Ovary (tissue), 9 donors: Measurements from ENCODE around the gene MPPED2. TPM values are rescaled to one million over a fixed set of nuclear protein-coding genes. Genes with fewer than 3 reads are reported as not detected.

Experiments used
- DNase-seq, 5 donors: peaks; one replicate each; pipeline ENCODE4 v3.0.0-alpha.2; 2019 to 2020
- H3K27ac ChIP-seq, 2 donors: fragments of 200-600 bp; one replicate each; pipeline versions ENCODE4 v1.5.1 to v1.8.0; 2019 to 2022
- H3K27me3 ChIP-seq: fragments of 200-600 bp; one replicate; pipeline ENCODE4 v1.8.0; 2022
- H3K36me3 ChIP-seq: fragments of 200-600 bp; sonication (generic); one replicate; pipeline ENCODE4 v1.5.1; 2019
- H3K4me1 ChIP-seq: one replicate; pipeline ENCODE4 v1.8.1; 2013; ENCODE audit warnings: mild to moderate bottlenecking, moderate library complexity; ENCODE audit not compliant: insufficient read depth
- H3K4me3 ChIP-seq: fragments of 200-600 bp; sonication (generic); one replicate; pipeline ENCODE4 v1.5.1; 2017
- H3K9me3 ChIP-seq, 2 donors: fragments of 200-600 bp in 1 of 2; sonication (generic) in 1 of 2; one replicate each; pipeline versions ENCODE4 v1.5.1 to v1.8.1; 2013 to 2019; ENCODE audit warnings: mild to moderate bottlenecking in 1 of 2, moderate library complexity in 1 of 2
- EP300 ChIP-seq: sonication (generic); formaldehyde crosslinking; IDR thresholded peaks from one replicate; pipeline ENCODE4 v1.6.1; 2017; ENCODE audit warnings: antibody characterized with exemption
- POLR2A ChIP-seq: fragments of 450-650 bp; IDR thresholded peaks from one replicate; pipeline ENCODE4 v1.6.1; 2017; ENCODE audit warnings: antibody characterized with exemption, mild to moderate bottlenecking, moderate library complexity
- WGBS, 3 donors: extraction: QIAGEN DNeasy Blood & Tissue Kit in 1 of 3; methylation state at CpG; one replicate each; pipeline versions ENCODE4 v1.1.5 to v1.1.7; 2013 to 2017; 5-methylcytosine and 5-hydroxymethylcytosine counted together
- intact Hi-C, 4 donors: fragments of 100-400 bp; cut with DNase I; formaldehyde crosslinking; loops; one replicate each; pipeline versions ENCODE4 v1.11.0 to v1.15.1; 2022 to 2023
- polyA plus RNA-seq, 2 donors: library from polyadenylated mRNA; stranded (reverse); fragments of 200-250 nt in 1 of 2; fragments of 350-450 nt in 1 of 2; fragmentation: Illumina TruSeq in 1 of 2; extraction: RNeasy Lipid Tissue Mini Kit (QIAGEN cat#74804) in 1 of 2; gene quantifications; one replicate each; pipeline ENCODE4 v1.2.3, GENCODE V29; 2013 to 2014
- total RNA-seq, 7 donors: library from RNA; depleted of rRNA in 2 of 7; stranded (reverse); fragments of >200 nt in 2 of 7; fragmentation: NEBNext Ultra II Directional in 3 of 7; extraction: Animal tissue kit (Norgen Biotek cat#: 25700) in 3 of 7; gene quantifications; one replicate each; pipeline versions ENCODE4 v1.1.0 to v1.2.4, GENCODE V29; 2016 to 2023
- TF ChIP-seq, protein P1 (sequence below), 3 donors: fragments of 450-650 bp in 2 of 3; fragments of 200-600 bp in 1 of 3; IDR thresholded peaks; one replicate each; pipeline versions ENCODE4 v1.5.1 to v1.8.0; 2016 to 2022; ENCODE audit warnings: antibody characterized with exemption in 3 of 3, mild to moderate bottlenecking in 1 of 3
- donor health status: DM: no; HTN: no; CAD: no; lungs with moderate emphysema.
- donor health status: DM: no; HTN: no; CAD: no.
- donor health status: Bipolar disorder and iron deficiency.
- donor health status: DM: yes; HTN: yes; CAD: no.
- donor health status: DM: no; HTN: no; CAD: no.
- donor health status: DM: yes; HTN: yes; CAD: no.

The MPPED2 gene
- total and polyA plus RNA-seq, 9 donors: 0.30 to 10.1 (median 2.9) TPM

GRCh38 chr11:30474151-30474954 is 111.8 kb downstream of the MPPED2 start:
- Histone ChIP-seq H3K27me3 (no peaks in the 10 kb centered on the region), H3K4me1 (no peaks in the 10 kb centered on the region), H3K4me3 (no peak overlapping the region), H3K9me3 (no peaks in the 10 kb centered on the region), H3K36me3 (no peaks in the 10 kb centered on the region), H3K27ac (no peak overlapping the region)
- TF ChIP-seq, protein P1, sequence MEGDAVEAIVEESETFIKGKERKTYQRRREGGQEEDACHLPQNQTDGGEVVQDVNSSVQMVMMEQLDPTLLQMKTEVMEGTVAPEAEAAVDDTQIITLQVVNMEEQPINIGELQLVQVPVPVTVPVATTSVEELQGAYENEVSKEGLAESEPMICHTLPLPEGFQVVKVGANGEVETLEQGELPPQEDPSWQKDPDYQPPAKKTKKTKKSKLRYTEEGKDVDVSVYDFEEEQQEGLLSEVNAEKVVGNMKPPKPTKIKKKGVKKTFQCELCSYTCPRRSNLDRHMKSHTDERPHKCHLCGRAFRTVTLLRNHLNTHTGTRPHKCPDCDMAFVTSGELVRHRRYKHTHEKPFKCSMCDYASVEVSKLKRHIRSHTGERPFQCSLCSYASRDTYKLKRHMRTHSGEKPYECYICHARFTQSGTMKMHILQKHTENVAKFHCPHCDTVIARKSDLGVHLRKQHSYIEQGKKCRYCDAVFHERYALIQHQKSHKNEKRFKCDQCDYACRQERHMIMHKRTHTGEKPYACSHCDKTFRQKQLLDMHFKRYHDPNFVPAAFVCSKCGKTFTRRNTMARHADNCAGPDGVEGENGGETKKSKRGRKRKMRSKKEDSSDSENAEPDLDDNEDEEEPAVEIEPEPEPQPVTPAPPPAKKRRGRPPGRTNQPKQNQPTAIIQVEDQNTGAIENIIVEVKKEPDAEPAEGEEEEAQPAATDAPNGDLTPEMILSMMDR (IDR thresholded peaks at IDR 0.05): no peak
- TF ChIP-seq EP300: no peak
- TF ChIP-seq POLR2A: no peak
- WGBS, 3 donors: 58 to 71% (median 65%) methylated on average over 4 of the region's 4 CpGs
- intact Hi-C loops: no loop called here
- DNase-seq: no peak

DNA sequence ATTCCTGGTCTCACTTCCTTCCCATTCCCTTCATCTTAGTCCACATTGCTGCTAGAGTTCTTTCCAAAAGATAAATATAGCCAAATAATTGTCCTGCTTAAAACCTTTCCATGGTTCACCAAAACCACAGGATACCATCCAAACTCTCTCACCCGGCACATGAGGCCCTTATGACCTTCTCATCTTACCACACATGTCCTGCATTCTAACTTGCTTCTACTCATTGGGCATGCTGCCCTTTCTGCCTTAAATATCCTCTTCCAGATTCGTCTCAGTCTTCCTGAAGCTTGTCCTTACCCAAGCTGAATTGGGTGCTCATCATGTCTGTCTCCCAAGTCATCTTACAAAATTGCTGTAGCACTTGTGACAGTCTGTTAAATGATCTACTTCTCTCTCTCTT is 114.9 kb downstream of the MPPED2 start:
- intact Hi-C loops: no loop called here
- 71 to 79% (median 74%) methylated on average over 2 of the region's 2 CpGs for WGBS, 3 donors
- Histone ChIP-seq H3K4me1 (no peaks in the 10 kb centered on the region), H3K27ac (no peak overlapping the region), H3K4me3 (no peak overlapping the region), H3K9me3 (no peaks in the 10 kb centered on the region), H3K36me3 (no peaks in the 10 kb centered on the region), H3K27me3 (no peaks in the 10 kb centered on the region)
- DNase-seq: no peak
- TF ChIP-seq POLR2A (no peak), EP300 (no peak)
- TF ChIP-seq, protein P1 (IDR thresholded peaks at IDR 0.05): no peak

- H3K4me3 ChIP-seq: no peak overlapping the region
- 51 to 67% (median 56%) methylated on average over 2 of the region's 2 CpGs for WGBS, 3 donors
Observed at GRCh38 chr11:30468881-30469280, 117.3 kb downstream of the MPPED2 start.

GRCh38 chr11:30467176-30467575 is 119.0 kb downstream of the MPPED2 start:
- Histone ChIP-seq H3K4me3 (no peak overlapping the region), H3K27me3 (no peaks in the 10 kb centered on the region), H3K4me1 (no peaks in the 10 kb centered on the region), H3K36me3 (no peaks in the 10 kb centered on the region), H3K9me3 (no peaks in the 10 kb centered on the region), H3K27ac (no peak overlapping the region)
- DNase-seq: no peak
- intact Hi-C loops: no loop called here
- TF ChIP-seq, protein P1 (IDR thresholded peaks at IDR 0.05): no peak
- TF ChIP-seq EP300: no peak
- TF ChIP-seq POLR2A: no peak

More at GRCh38 chr11:30468881-30469280, 117.3 kb downstream of the MPPED2 start:
- Histone ChIP-seq H3K27ac (no peak overlapping the region), H3K36me3 (no peaks in the 10 kb centered on the region), H3K27me3 (no peaks in the 10 kb centered on the region), H3K4me1 (no peaks in the 10 kb centered on the region), H3K9me3 (no peaks in the 10 kb centered on the region)
- TF ChIP-seq EP300 (no peak), POLR2A (no peak)
- TF ChIP-seq, protein P1 (IDR thresholded peaks at IDR 0.05): no peak
- DNase-seq: no peak
- intact Hi-C loops: no loop called here
